Breast epithelium (tissue), 3 donors: ENCODE data around the gene NUTM2A.
"Not testable (repeated sequence)": the region's sequence is repeated elsewhere in the genome, so short reads cannot be mapped to it uniquely, and the experiment has no call there.

ENCODE experiments used
- CTCF ChIP-seq, 3 donors: fragments of 450-650 bp; IDR thresholded peaks; one replicate each; pipeline ENCODE4 v1.5.1; 2016 to 2017; ENCODE audit warnings: antibody characterized with exemption in 3 of 3, mild to moderate bottlenecking in 3 of 3, moderate library complexity in 3 of 3
- POLR2A ChIP-seq: fragments of 450-650 bp; IDR thresholded peaks from one replicate; pipeline ENCODE4 v1.6.1; 2016; ENCODE audit warnings: antibody characterized with exemption, mild to moderate bottlenecking, moderate library complexity
- POLR2AphosphoS5 ChIP-seq, 3 donors: sonication (generic); formaldehyde crosslinking; IDR thresholded peaks; one replicate each; pipeline ENCODE4 v1.6.1; 2017; ENCODE audit warnings: antibody characterized with exemption in 3 of 3

GRCh38 chr10:87191841-87192240 is 33.4 kb upstream of the NUTM2A start:
- TF ChIP-seq POLR2A; CTCF (IDR thresholded peaks at IDR 0.05); POLR2AphosphoS5 (IDR thresholded peaks at IDR 0.05): not testable (repeated sequence)
